ENCODE data around the gene SPDYE5. TPM values are rescaled to one million over a fixed set of nuclear protein-coding genes. Genes with fewer than 3 reads are reported as not detected.

Gene SPDYE5
- total RNA-seq, 2 donors from 2014 or later, result not detected

DNA sequence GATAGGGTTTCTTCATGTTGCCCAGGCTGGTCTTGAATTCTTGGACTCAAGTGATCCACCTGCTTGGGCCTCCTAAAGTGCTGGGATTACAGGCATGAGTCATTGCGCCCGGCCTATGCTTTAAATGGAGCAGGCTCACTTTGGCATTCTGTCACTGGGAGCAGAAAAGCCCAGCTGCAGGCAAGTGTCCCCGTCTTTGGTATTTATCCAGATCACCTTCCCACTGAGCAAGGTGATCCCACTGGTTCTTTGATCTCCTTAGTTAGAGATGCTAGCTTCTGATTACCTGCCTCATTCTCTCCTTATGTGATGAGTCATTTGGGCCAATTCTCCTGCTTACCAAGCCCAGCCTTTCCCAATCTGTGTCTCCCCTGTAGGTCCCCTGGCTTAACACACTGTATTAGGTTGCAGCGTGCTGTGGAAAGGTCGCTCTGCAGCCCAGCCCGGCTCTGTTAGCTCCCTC is 39.3 kb downstream of the SPDYE5 start:
- ATAC-seq, result no peak
- no peak for DNase-seq (ENCODE audit: low spot score in 2 of 2)
- H3K27ac Mint-ChIP-seq, result peak overlapping the region in 1 of 2 donors; percentile 5

DNA sequence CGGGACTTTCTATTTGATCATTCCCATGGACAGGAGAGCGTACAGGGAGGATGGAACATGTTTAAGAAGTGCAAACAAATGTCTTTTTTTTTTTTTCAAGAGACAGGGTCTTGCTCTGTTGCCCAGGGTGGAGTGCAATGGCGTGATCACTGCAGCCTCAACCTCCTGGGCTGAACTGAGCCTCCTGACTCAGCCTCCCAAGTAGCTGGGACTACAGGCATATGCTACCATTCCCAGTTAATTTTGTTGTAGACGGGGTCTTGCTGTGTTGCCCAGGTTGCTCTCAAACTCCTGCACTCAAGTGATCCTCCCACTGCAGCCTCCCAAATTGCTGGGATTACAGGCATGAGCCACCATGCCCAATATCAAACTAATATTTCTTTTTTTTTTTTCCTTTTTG is 40.5 kb downstream of the SPDYE5 start:
- no peak for ATAC-seq
- no peaks in the 10 kb centered on the region for H3K9me3 Mint-ChIP-seq
- H3K27ac Mint-ChIP-seq, result no peak overlapping the region
- no peaks in the 10 kb centered on the region for H3K36me3 Mint-ChIP-seq
- no peak for DNase-seq (ENCODE audit: low spot score in 2 of 2)

More for the DNA sequence above, 39.3 kb downstream of the SPDYE5 start:
- Mint-ChIP-seq H3K9me3 (no peaks in the 10 kb centered on the region), H3K36me3 (peaks cover 8 to 9% of the 10 kb centered on the region in 2 donors)

DNA sequence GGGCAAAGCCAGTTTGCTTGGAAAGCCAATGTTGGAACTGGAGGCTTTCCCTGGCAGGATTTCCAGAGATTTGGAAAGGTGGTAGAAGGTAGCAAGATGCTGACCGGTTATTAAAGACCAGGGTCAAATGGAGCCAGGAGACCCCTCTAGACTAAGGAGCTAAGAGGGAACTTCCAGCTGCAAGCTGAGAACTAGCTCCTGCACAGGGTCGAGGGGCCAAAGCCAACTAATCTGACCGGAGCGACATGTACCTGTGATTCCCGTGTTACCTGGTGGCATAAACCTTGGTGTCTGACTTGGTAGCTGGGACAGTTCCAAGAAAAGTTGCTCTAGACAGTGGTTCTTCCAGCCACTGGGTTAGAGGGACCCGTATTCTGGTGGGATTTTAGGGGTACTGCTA is 41.8 kb downstream of the SPDYE5 start:
- H3K9me3 Mint-ChIP-seq, result no peaks in the 10 kb centered on the region
- ATAC-seq (no peak), DNase-seq (ENCODE audit: low spot score in 2 of 2) (no peak)
- no peak overlapping the region for H3K27ac Mint-ChIP-seq
- no peaks in the 10 kb centered on the region for H3K36me3 Mint-ChIP-seq

DNA sequence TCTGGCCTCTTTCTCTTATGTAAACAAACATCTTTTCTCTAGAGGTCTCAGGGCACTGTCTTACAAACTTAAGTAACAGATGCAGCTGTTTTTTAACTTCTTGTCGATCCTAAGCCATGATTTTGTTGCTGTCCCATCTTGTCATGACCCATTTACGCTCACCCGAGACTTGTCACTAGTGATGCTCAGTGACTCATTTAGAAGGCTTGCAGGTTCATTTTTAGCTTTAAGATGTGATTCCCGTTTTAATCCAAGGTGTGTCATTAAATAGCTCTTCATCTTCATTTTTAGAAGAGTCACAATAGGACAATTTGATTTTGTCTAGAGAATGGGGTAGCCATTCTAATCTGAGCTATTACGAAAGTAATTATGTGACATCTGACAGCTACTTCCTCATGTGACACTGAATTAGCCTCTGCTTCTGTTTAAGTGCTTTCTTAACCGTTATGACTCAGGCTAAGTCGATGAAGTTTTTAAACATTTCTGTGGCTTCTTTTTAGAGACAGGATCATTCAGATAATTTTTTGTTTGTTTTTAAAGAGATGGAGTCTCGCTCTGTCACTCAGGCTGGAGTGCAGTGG is 42.7 kb downstream of the SPDYE5 start:
- ATAC-seq, result peak; percentile 18 to 90
- DNase-seq (ENCODE audit: low spot score in 2 of 2), result no peak
- H3K27ac Mint-ChIP-seq, result peak overlapping the region in 1 of 2 donors; percentile 40

DNA sequence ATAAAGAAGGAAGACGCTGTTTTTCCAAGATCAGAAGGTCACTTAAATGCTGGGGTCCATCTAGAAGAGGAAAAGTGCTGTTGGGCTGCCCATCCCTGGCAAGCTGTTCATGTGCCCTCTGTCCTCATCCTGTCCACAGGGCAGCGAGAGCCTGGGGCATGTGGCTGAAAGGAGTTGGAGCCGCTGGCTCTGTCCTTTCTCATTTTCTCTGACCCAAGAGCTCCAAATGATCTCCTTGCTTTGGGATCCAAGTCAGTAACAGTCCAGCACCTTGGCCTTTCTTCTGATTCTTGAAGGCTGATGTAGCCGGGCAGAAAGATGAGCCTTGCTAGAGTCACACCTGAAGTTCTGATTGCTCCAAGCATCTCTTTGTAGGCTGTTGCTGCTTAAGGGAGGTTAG is 44.4 kb downstream of the SPDYE5 start:
- Mint-ChIP-seq H3K27ac (no peak overlapping the region), H3K36me3 (no peaks in the 10 kb centered on the region), H3K9me3 (no peaks in the 10 kb centered on the region)
- DNase-seq (ENCODE audit: low spot score in 2 of 2) (no peak), ATAC-seq (no peak)

More for the DNA sequence above, 42.7 kb downstream of the SPDYE5 start:
- no peaks in the 10 kb centered on the region for H3K9me3 Mint-ChIP-seq
- no peaks in the 10 kb centered on the region for H3K36me3 Mint-ChIP-seq

DNA sequence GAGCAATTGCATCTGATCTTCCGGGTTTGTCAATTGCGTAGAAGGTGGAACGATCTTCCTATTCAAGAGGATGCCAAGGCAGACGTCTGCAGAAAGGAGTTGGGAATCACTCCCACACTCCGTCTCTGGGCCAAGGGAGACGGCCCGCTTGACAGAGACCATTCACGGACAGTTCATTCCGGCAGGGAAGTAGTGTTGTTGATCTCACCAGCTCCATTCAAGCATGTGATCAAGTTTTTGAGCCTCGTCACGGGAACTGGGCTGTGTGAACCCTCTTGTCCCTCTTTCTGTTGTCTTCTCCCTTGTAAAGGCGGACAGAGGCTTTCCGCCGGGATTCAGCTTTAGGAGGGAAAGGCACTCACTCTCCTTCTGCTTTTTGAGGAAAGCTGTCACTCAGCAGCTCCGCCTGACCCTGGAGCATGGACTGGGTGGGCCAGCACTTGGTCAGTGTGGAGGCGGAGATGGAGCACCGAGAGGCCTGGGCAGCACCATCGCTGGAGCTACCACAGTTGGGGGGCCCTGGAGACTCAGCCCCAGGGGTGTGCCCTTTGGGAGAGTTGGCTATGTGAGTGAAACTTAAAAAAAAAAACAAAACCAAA is 44.9 kb downstream of the SPDYE5 start:
- Mint-ChIP-seq H3K27ac (no peak overlapping the region), H3K9me3 (no peaks in the 10 kb centered on the region), H3K36me3 (no peaks in the 10 kb centered on the region)
- no peak for ATAC-seq
- no peak for DNase-seq (ENCODE audit: low spot score in 2 of 2)

DNA sequence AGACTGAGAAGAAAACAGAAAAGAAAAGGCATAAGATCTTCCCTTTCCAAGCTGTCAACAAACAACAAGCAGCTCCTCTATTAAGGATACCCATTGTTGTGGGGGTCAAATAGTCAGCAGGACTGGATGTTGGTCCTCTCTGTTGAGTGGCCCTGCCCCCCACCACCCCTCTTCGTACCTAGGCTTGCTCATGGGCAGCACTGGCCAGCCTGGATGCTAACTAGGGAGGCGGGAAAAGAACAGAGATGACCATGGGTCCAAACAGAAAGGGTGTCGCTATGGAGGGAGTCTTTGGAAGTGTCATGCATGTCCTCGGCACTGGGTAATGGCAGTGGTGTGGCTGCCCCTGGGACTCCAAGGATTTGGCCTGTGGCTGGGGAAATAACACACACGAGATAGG is 45.6 kb downstream of the SPDYE5 start:
- no peak for ATAC-seq
- Mint-ChIP-seq H3K9me3 (no peaks in the 10 kb centered on the region), H3K27ac (no peak overlapping the region), H3K36me3 (no peaks in the 10 kb centered on the region)
- no peak for DNase-seq (ENCODE audit: low spot score in 2 of 2)

GRCh38 chr7:75546237-75547015 is 54.3 kb downstream of the SPDYE5 start:
- no peak overlapping the region for H3K27ac Mint-ChIP-seq
- ATAC-seq (no peak), DNase-seq (ENCODE audit: low spot score in 2 of 2) (no peak)
- H3K36me3 Mint-ChIP-seq, result no peaks in the 10 kb centered on the region
- H3K9me3 Mint-ChIP-seq, result no peaks in the 10 kb centered on the region

Other genes with a start within 250 kb of the SPDYE5 start
- 1 to 10 TPM; 3.9 to 8.9 TPM for gene TRIM73, start 96.7 kb upstream of the SPDYE5 start, total RNA-seq
- 100 to 1,000 TPM in 1 of 2 donors, 10 to 100 TPM in 1; 54.1 to 111 TPM for gene POM121C, start 6.0 kb upstream of the SPDYE5 start, total RNA-seq
- gene HIP1, start 246.6 kb downstream of the SPDYE5 start, total RNA-seq, result 1 to 10 TPM; 3.0 to 7.8 TPM

Data from activated naive CD4-positive, alpha-beta T cell treated with anti-CD3 and anti-CD28 coated beads, Interleukin-2, amount 50 U/mL, for 72 hours (primary cell).